Measurements from ENCODE around the gene COG1. TPM values are rescaled to one million over a fixed set of nuclear protein-coding genes. Genes with fewer than 3 reads are reported as not detected.

The COG1 gene
- total RNA-seq, 1 donor from 2014 or later, result 46.1 TPM

- ATAC-seq (ENCODE audit: poor library complexity) (no peak), DNase-seq (no peak)
- intact Hi-C loops (cut with DNase I), result no loop called here
Measured at GRCh38 chr17:73215447-73215846, 22.6 kb downstream of the COG1 start.

DNA sequence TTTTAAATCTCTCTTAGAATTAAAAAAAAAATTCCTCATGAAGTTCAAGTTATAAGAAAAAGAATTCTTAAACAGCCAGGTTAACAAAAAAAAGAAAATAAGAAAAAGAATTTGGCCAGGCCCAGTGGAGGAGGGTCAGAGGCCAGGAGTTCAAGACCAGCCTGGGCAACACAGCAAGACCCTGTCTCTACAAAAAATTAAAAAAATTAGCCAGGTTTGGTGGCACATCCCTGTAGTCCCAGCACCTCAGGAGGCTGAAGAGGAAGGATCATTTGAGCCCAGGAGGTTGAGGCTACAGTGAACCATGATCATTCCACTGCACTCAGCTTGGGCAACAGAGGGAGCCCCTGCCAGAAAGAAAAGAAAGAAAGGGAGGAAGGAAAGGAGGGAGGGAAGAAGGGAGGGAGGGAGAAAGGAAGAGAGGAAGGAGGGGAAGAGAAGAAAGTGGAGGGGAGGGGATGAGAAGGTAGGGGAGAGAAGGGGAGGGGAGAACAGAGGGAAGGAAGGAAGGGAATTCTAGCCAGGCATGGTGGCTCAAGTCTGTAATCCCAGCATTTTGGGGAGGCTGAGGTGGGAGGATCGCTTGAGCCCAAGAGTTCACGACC lies 30.9 kb downstream of the COG1 start:
- ATAC-seq (ENCODE audit: poor library complexity), result no peak
- intact Hi-C loops (cut with DNase I), result no loop called here
- DNase-seq, result no peak

DNA sequence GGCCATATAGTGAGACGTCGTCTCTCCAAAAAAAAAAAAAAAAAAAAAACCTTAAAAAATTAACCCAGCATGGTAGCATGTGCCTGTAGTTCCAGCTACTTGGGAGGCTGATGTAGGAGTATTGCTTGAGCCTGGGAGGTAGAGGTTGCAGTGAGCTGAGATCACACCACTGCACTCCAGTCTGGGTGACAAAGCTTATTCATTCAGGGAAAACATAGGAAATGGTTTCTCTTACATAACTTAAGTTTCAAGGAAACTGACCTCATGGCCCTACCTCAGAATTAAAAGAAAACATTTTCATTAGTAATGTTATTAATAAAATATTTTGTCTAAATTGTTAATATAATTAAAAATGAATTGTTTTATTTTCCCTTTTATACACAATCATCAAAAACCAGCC lies 31.4 kb downstream of the COG1 start:
- ATAC-seq (ENCODE audit: poor library complexity) (no peak), DNase-seq (no peak)
- intact Hi-C loops (cut with DNase I), result no loop called here

DNA sequence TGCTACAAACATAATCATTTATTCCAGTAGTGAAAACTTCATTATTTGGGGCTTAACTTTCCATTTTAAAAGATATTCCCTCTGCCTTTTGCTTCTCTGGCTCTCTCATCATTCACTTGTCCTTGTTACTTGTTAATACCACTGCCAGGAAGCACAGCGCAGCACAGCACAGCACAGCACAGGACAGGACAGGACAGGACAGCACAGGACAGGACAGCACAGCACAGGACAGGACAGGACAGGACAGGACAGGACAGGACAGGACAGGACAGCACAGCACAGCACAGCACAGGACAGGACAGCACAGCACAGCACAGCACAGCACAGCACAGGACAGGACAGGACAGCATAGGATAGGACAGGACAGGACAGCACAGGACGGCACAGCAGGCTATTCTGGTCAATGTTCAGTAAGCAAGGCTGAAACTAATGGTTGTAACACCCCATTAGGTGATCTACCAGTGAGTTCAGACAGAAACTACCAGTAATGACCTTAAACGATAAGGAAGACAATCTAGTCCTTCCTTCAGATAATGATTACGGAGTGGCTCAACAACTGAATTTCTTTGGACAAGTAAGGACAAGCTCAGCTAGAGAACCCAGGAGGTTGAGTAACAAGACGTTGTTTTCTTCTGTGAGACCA lies 31.9 kb downstream of the COG1 start:
- DNase-seq (no peak), ATAC-seq (ENCODE audit: poor library complexity) (no peak)
- intact Hi-C loops (cut with DNase I), result no loop called here

DNA sequence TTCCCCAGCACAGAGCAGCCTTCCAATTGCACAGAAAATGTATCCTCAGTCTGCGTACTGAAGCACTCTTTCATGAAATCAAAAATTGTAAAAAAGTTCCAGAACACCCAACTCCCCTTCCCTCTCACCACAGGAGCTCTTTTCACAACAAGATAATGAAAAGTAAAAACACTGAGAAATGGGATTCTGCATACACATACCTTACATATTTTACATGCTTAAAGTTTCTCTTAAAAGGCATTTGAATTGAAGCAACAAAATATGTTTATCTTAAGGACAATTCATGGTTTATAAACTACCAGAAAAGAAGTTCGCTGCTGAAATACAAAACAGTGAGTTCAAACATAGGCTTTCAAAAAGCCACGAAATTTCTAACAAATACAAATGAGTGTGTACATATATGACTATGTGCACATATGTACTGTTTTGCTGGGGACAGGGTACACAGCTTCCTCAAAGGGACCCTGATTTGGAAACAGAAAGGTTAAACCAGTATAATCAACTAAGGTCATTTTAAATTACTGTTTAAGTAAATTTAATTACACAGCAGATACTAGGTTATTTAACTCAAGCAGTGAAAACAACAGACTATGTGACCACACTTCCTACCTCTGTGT lies 33.8 kb downstream of the COG1 start:
- no peak for ATAC-seq (ENCODE audit: poor library complexity)
- no peak for DNase-seq
- intact Hi-C loops (cut with DNase I), result no loop called here

- ATAC-seq (ENCODE audit: poor library complexity), result no peak
Measured at GRCh38 chr17:73227379-73227778, 34.5 kb downstream of the COG1 start.

DNA sequence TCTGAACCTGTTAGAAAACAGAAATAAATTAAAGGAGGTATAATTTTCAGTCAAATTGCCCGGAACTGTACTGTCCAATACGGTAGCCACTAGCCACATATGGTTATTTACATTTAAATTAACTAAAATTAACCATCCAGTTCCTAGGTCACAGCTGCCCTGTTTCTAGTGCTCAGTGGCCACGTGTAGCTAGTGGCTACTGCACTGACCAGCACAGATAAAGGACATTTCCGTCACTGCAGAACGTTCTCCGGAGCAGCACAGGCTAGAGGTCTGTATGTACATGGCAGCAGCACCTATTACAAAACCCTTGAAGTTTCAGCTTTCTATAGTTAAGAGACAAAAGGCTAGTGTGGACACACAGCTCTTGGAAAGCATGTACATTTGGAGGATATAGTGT lies 35.1 kb downstream of the COG1 start:
- ATAC-seq (ENCODE audit: poor library complexity) (no peak), DNase-seq (no peak)
- intact Hi-C loops (cut with DNase I), result no loop called here

More at GRCh38 chr17:73227379-73227778, 34.5 kb downstream of the COG1 start:
- DNase-seq, result no peak
- intact Hi-C loops (cut with DNase I), result no loop called here

- ATAC-seq (ENCODE audit: poor library complexity) (peak; percentile 48), DNase-seq (peak; percentile 81)
- intact Hi-C loops (cut with DNase I), result no loop called here
Measured at GRCh38 chr17:73228748-73229236, 35.9 kb downstream of the COG1 start.

DNA sequence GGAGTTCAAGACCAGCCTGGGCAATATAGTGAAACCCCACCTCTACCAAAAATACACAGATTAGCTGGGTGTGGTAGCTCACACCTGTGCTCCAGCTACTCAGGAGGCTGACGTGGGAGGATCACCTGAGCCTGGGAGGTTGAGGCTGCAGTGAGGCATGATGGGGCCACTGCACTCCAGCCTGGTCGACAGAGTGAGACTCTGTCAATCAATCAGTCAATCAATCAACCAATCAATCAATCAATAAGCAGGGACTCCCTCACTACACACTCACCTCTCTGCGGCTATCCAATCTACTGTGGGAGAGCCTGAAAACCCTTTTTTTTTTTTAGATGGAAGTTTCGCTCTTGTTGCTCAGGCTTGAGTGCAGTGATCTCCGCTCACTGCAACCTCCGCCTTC lies 37.2 kb downstream of the COG1 start:
- intact Hi-C loops (cut with DNase I), result loop anchor here (5.0 kb wide), 1 partner anchor 38 kb away; the partner anchor contains the start of gene COG1
- DNase-seq (no peak), ATAC-seq (ENCODE audit: poor library complexity) (no peak)

DNA sequence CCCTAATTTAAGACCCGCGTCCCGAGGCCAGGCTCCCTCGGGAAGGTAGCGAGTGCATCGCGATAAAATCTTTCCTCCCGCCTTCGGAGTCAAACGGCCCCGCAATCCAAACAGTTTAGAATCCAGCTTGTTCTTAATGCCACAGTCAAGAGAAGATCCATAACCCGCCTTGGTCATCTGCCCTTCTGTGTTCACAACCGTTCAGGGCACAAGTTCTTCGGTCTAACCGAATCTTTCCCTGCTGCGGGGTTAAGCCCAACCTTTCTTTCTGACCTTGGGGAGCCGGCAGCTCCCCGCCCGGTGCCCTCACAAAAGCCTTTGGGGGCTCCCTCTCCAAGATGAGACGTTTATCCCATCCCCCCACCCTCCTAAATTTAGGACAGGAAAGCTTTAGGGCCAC lies 38.5 kb downstream of the COG1 start:
- DNase-seq (no peak), ATAC-seq (ENCODE audit: poor library complexity) (peak; percentile 1)
- intact Hi-C loops (cut with DNase I), result loop anchor here (5.0 kb wide), 1 partner anchor 39 kb away; the partner anchor contains the start of gene COG1

DNA sequence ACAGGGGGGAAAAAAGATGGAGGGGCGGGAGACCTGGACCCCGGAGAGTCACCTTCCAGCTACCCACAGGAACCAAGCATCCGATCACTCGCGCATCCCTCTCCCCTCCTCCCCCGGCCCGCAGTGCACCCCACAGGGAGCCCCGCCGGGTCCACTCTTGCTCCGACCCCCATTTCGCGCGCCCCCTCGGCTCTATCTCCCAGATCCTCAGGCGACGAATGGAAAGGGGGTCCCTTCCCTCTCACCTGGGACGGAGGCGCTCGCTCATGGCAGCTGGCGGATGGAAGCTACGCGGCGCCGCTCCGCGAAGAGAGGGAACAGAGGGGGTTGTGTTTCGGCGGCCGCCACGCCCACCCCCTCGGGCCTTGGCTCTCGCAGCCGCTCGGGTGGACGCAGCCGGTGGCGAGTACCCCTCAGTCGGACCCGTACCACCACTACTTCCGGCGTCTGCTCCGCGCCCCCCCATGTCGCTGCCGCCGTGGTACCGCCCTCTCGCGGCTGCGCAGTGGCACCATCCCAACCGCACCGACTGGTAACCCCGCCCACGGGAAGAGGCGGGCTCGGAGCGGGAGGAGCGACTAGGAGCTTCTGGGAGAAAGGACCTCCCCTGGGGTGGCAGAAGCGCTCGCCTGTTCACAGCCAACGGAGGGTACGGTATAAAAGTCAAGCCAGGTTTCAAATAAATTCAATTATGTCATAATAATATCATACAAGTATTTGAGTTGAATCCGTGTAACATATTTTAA lies 39.2 kb downstream of the COG1 start:
- DNase-seq (peak; percentile 98), ATAC-seq (ENCODE audit: poor library complexity) (peak; percentile 97)
- intact Hi-C loops (cut with DNase I), result loop anchor here (5.0 kb wide), 1 partner anchor 40 kb away; the partner anchor contains the start of gene COG1

DNA sequence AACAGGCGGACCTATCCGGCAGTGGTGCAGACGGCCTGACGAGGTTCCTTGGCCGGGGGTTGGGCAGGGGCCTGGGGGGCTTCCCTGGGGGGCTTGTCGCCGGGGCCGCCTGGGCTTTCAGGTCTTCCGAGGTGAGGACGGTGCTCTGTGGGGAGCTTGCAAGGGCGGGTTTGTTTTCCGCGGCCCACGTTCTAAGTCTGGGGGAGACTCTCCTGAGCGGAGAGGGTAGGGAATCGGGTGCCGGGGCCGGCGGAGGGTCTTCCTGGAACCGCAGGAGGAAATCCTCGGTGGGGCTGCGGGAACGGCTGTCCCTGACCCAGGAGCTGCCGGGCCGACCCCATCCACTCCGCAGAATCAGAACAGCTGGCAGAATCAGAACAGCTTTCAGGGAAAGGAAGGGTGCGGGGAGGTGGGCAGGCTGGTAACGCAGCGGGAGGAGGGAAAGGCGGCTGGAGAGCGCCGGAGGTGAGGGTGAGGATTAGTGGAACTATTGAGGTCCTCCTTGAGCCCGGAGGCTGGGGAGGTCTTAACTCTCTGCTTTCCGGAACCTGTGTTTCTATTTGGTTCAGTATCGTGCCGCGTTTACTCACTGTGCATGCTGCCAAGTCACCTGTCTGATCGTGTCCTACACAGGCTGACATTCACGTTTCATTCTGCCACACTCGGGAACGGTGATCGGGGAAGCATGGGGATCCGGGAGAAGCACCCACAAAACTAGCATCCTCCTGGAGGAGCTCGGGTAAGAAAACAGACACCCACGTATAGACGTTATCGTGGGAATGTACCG lies 39.9 kb downstream of the COG1 start:
- DNase-seq (peak; percentile 45), ATAC-seq (ENCODE audit: poor library complexity) (peak; percentile 53)
- intact Hi-C loops (cut with DNase I), result loop anchor here (5.0 kb wide), 1 partner anchor 40 kb away; the partner anchor contains the start of gene COG1

GRCh38 chr17:73234736-73235135 lies 41.9 kb downstream of the COG1 start:
- intact Hi-C loops (cut with DNase I), result loop anchor here (5.0 kb wide), 1 partner anchor 42 kb away; the partner anchor contains the start of gene COG1

DNA sequence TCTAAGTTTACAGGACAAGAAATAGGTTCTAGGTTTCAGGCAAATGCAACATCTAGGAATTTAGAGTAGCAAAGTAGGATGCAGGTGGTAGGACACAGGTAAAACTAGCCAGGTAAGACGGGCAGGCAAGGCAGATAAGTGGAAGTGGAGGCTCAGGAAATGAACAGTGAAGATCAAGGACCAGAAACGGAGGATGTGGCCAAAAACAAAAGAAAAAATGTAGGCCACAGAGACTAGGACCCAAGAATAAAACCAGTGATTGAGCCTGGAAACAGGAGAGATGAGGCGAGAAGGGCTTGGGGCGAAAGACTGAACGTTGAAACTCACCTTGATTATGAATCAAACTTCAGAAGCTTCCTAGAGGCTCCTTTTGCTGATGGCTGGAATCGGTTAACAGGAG lies 44.9 kb downstream of the COG1 start:
- intact Hi-C loops (cut with DNase I), result no loop called here
- ATAC-seq (ENCODE audit: poor library complexity), result no peak
- DNase-seq, result no peak

More at GRCh38 chr17:73234736-73235135, 41.9 kb downstream of the COG1 start:
- DNase-seq (no peak), ATAC-seq (ENCODE audit: poor library complexity) (no peak)

- ATAC-seq (ENCODE audit: poor library complexity) (no peak), DNase-seq (no peak)
- intact Hi-C loops (cut with DNase I), result no loop called here
Measured at GRCh38 chr17:73240561-73240960, 47.7 kb downstream of the COG1 start.

DNA sequence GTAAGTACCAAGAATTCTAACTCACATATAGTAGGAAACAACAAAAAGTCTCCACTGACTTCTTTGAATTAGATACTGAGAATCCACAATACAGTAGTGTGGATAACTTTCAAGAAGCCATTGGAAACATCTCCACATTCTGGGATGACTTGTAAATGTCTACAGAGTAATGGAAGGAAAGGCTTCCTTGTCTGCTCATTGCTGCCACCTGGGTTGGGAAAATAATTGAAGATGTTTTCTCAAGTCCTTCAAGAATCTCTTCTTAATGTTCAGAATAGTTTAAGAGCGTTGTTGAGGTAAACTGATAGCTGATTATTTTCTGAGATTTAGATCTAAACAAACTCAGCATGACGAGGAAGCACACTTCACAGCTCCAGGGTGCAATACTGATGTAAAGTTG lies 54.9 kb downstream of the COG1 start:
- no peak for DNase-seq
- intact Hi-C loops (cut with DNase I), result no loop called here
- no peak for ATAC-seq (ENCODE audit: poor library complexity)

GRCh38 chr17:73248532-73248931 lies 55.7 kb downstream of the COG1 start:
- intact Hi-C loops (cut with DNase I), result no loop called here
- DNase-seq (no peak), ATAC-seq (ENCODE audit: poor library complexity) (no peak)

DNA sequence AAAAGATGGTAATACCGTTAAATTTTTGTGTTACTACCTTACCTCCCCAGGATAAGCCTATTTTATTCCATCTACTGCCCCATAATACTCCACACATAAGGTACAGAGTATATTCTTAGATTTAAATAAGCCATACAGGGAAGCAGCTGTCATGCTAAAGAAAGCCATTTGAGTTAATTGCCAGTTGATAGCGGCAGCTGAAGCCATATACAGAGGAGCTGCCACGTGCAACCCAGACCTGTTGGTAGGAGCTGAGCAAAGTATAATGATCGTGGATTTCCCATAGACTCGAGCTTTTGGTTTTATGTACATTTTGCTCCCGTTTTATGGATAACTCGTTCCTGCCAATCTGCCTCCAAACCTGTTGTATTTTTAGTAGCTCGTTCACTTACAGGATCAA lies 56.8 kb downstream of the COG1 start:
- DNase-seq (no peak), ATAC-seq (ENCODE audit: poor library complexity) (no peak)
- intact Hi-C loops (cut with DNase I), result no loop called here

Data from Right ventricle myocardium superior (tissue), 1 donor.